Astrocyte (in vitro differentiated cells and primary cell): Measurements from ENCODE around the gene NT5C3A. TPM values are rescaled to one million over a fixed set of nuclear protein-coding genes. Genes with fewer than 3 reads are reported as not detected.

Experiments used
- DNase-seq: peaks from one replicate; pipeline ENCODE4 v3.0.0-alpha.2; 2010; ENCODE audit warnings: low read depth
- FAIRE-seq: peaks from 2 replicates; lab custom pipeline; 2011; peaks lifted over from hg19 to GRCh38; lab: Jason Lieb, UNC
- H2AFZ ChIP-seq: 2 replicates; pipeline ENCODE4 v1.6.0; 2012; ENCODE audit warnings: low read depth, low read length, inconsistent platforms
- H3K27ac ChIP-seq: 2 replicates; pipeline ENCODE4 v1.5.1; 2011; ENCODE audit warnings: low read depth, low read length, inconsistent platforms
- H3K27me3 ChIP-seq: 2 replicates; pipeline ENCODE4 v1.6.0; 2011; ENCODE audit warnings: low read length, inconsistent platforms; ENCODE audit not compliant: insufficient read depth
- H3K36me3 ChIP-seq: 2 replicates; pipeline ENCODE4 v1.5.1; 2011; ENCODE audit warnings: low read length, inconsistent platforms; ENCODE audit not compliant: insufficient read depth
- H3K4me1 ChIP-seq: 2 replicates; pipeline ENCODE4 v1.5.1; 2011; ENCODE audit warnings: low read length, inconsistent platforms; ENCODE audit not compliant: insufficient read depth
- H3K4me2 ChIP-seq: 2 replicates; pipeline ENCODE4 v1.6.0; 2012; ENCODE audit warnings: low read length, inconsistent platforms
- H3K4me3 ChIP-seq: 2 replicates; pipeline ENCODE4 v1.5.1; 2011; ENCODE audit warnings: low read depth, mild to moderate bottlenecking, low read length, inconsistent platforms; ENCODE audit not compliant: insufficient read depth
- H3K79me2 ChIP-seq: 2 replicates; pipeline ENCODE4 v1.6.0; 2012; ENCODE audit warnings: mild to moderate bottlenecking, low read length, inconsistent platforms; ENCODE audit not compliant: insufficient read depth
- H3K9ac ChIP-seq: 2 replicates; pipeline ENCODE4 v1.6.0; 2012; ENCODE audit warnings: mild to moderate bottlenecking, low read length, inconsistent platforms
- H3K9me3 ChIP-seq: 2 replicates; pipeline ENCODE4 v1.5.1; 2012; ENCODE audit warnings: low read depth, mild to moderate bottlenecking, low read length, inconsistent platforms; ENCODE audit not compliant: insufficient read depth
- H4K20me1 ChIP-seq: 2 replicates; pipeline ENCODE4 v1.6.0; 2012; ENCODE audit warnings: low read length, inconsistent platforms; ENCODE audit not compliant: insufficient read depth
- H3K27ac Mint-ChIP-seq: one replicate; pipeline ENCODE4 v1.8.0; 2021; ENCODE audit warnings: mild to moderate bottlenecking, mixed read lengths; ENCODE audit not compliant: unreplicated experiment
- H3K27me3 Mint-ChIP-seq: one replicate; pipeline ENCODE4 v1.8.0; 2021; ENCODE audit warnings: low read depth, mixed read lengths; ENCODE audit not compliant: unreplicated experiment
- H3K36me3 Mint-ChIP-seq: one replicate; pipeline ENCODE4 v1.8.0; 2021; ENCODE audit warnings: low read depth, mixed read lengths; ENCODE audit not compliant: unreplicated experiment
- H3K4me1 Mint-ChIP-seq: one replicate; pipeline ENCODE4 v1.8.0; 2021; ENCODE audit warnings: low read depth, mixed read lengths; ENCODE audit not compliant: unreplicated experiment
- H3K4me3 Mint-ChIP-seq: one replicate; pipeline ENCODE4 v1.8.0; 2021; ENCODE audit warnings: mild to moderate bottlenecking, moderate library complexity, mixed read lengths; ENCODE audit not compliant: unreplicated experiment
- H3K9me3 Mint-ChIP-seq: one replicate; pipeline ENCODE4 v1.8.0; 2021; ENCODE audit warnings: mild to moderate bottlenecking, mixed read lengths; ENCODE audit not compliant: unreplicated experiment
- CTCF ChIP-seq: IDR thresholded peaks from 2 replicates; pipeline ENCODE4 v1.5.1; 2011; ENCODE audit warnings: low read depth, mild to moderate bottlenecking, inconsistent platforms, low read length, moderate library complexity; ENCODE audit not compliant: insufficient read depth
- EZH2 ChIP-seq: IDR thresholded peaks from 2 replicates; pipeline ENCODE4 v1.6.1; 2012; ENCODE audit warnings: mild to moderate bottlenecking, low read length, inconsistent platforms; ENCODE audit not compliant: insufficient read depth
- total RNA-seq: library from RNA; stranded (reverse); gene quantifications from 2 replicates; pipeline ENCODE4 v1.2.1, GENCODE V29; 2021

NT5C3A gene
- total RNA-seq, 1 donor from 2014 or later, result 24.1 TPM

GRCh38 chr7:33044401-33044718, 18.2 kb downstream of the NT5C3A start:
- H3K9me3 Mint-ChIP-seq, result no peaks in the 10 kb centered on the region
- peaks cover 14% of the 10 kb centered on the region for H3K4me1 Mint-ChIP-seq
- DNase-seq (no peak), FAIRE-seq (no peak)
- H3K27ac Mint-ChIP-seq, result no peak overlapping the region
- H3K27me3 Mint-ChIP-seq, result no peaks in the 10 kb centered on the region
- no peak overlapping the region for H3K9ac ChIP-seq
- no peak overlapping the region for H3K4me3 Mint-ChIP-seq
- TF ChIP-seq EZH2 (no peak), CTCF (peak; percentile 4)
- H3K27me3 ChIP-seq, result no peaks in the 10 kb centered on the region
- H3K4me2 ChIP-seq, result no peak overlapping the region
- H3K79me2 ChIP-seq, result peaks cover 95% of the 10 kb centered on the region
- no peak overlapping the region for H3K27ac ChIP-seq
- peaks cover 19% of the 10 kb centered on the region for H4K20me1 ChIP-seq
- no peaks in the 10 kb centered on the region for H3K36me3 Mint-ChIP-seq
- H3K4me3 ChIP-seq, result no peak overlapping the region
- no peaks in the 10 kb centered on the region for H3K36me3 ChIP-seq
- H3K9me3 ChIP-seq, result no peaks in the 10 kb centered on the region
- peaks cover 3% of the 10 kb centered on the region for H3K4me1 ChIP-seq
- H2AFZ ChIP-seq, result no peak overlapping the region

- no peak for FAIRE-seq
- H3K4me2 ChIP-seq, result no peak overlapping the region
- Mint-ChIP-seq H3K4me3 (no peak overlapping the region), H3K36me3 (no peaks in the 10 kb centered on the region), H3K27ac (no peak overlapping the region), H3K4me1 (peaks cover 16% of the 10 kb centered on the region), H3K27me3 (no peaks in the 10 kb centered on the region), H3K9me3 (no peaks in the 10 kb centered on the region)
- no peak overlapping the region for H3K4me3 ChIP-seq
- no peak for TF ChIP-seq EZH2
- no peak for TF ChIP-seq CTCF
- peaks cover 3% of the 10 kb centered on the region for H3K4me1 ChIP-seq
- no peak overlapping the region for H2AFZ ChIP-seq
- peaks cover 95% of the 10 kb centered on the region for H3K79me2 ChIP-seq
- H3K9ac ChIP-seq, result no peak overlapping the region
- peaks cover 16% of the 10 kb centered on the region for H4K20me1 ChIP-seq
- H3K36me3 ChIP-seq, result no peaks in the 10 kb centered on the region
- no peaks in the 10 kb centered on the region for H3K9me3 ChIP-seq
- no peaks in the 10 kb centered on the region for H3K27me3 ChIP-seq
- H3K27ac ChIP-seq, result no peak overlapping the region
- DNase-seq, result no peak
These were observed 18.8 kb downstream of the NT5C3A start for GRCh38 chr7:33043501-33044400.
